Spleen (tissue), 11 donors: ENCODE measurements around the gene TSKU. TPM values are rescaled to one million over a fixed set of nuclear protein-coding genes. Genes with fewer than 3 reads are reported as not detected.

Experiments
- DNase-seq: peaks from one replicate; pipeline ENCODE4 v3.0.0-alpha.2; 2020
- H3K27ac ChIP-seq, 8 donors: fragments of 200-600 bp; sonication (generic) in 7 of 8; 1 replicate in 4 of 8; 2 replicates in 4 of 8; pipeline versions ENCODE4 v1.5.0 to v1.8.0; 2016 to 2021; ENCODE audit warnings: inconsistent platforms in 4 of 8, mild to moderate bottlenecking in 4 of 8, moderate library complexity in 1 of 8
- H3K27me3 ChIP-seq, 7 donors: fragments of 200-600 bp; sonication (generic) in 6 of 7; replicated peaks in 1 of 7; 1 replicate in 4 of 7; 2 replicates in 3 of 7; pipeline versions ENCODE4 v1.5.0 to v1.8.0; 2016 to 2021; ENCODE audit warnings: inconsistent platforms in 3 of 7, mild to moderate bottlenecking in 1 of 7
- H3K36me3 ChIP-seq, 6 donors: fragments of 200-600 bp; sonication (generic) in 5 of 6; 1 replicate in 4 of 6; 2 replicates in 2 of 6; pipeline versions ENCODE4 v1.5.0 to v1.8.0; 2016 to 2021; ENCODE audit warnings: inconsistent platforms in 2 of 6
- H3K4me1 ChIP-seq, 6 donors: fragments of 200-600 bp; sonication (generic) in 5 of 6; 1 replicate in 3 of 6; 2 replicates in 3 of 6; pipeline versions ENCODE4 v1.5.0 to v1.8.0; 2016 to 2021; ENCODE audit warnings: inconsistent platforms in 3 of 6
- H3K4me3 ChIP-seq, 8 donors: fragments of 200-600 bp; sonication (generic) in 7 of 8; 1 replicate in 4 of 8; 2 replicates in 4 of 8; pipeline versions ENCODE4 v1.5.0 to v1.8.0; 2016 to 2021; ENCODE audit warnings: inconsistent platforms in 4 of 8, mild to moderate bottlenecking in 4 of 8, moderate library complexity in 2 of 8
- H3K9me3 ChIP-seq, 8 donors: fragments of 200-600 bp; sonication (generic) in 7 of 8; 1 replicate in 4 of 8; 2 replicates in 4 of 8; pipeline versions ENCODE4 v1.5.0 to v1.8.0; 2016 to 2021; ENCODE audit warnings: inconsistent platforms in 4 of 8
- CTCF ChIP-seq, 11 experiments: fragments of 200-600 bp in 7 of 11; fragments of 450-650 bp in 4 of 11; sonication (generic) in 4 of 11; IDR thresholded peaks in 8 of 11; conservative IDR thresholded peaks in 3 of 11; 1 replicate in 7 of 11; 2 replicates in 4 of 11; pipeline versions ENCODE4 v1.4.0 to v1.8.0; 2016 to 2021; ENCODE audit warnings: antibody characterized with exemption in 11 of 11, inconsistent platforms in 4 of 11, mild to moderate bottlenecking in 1 of 11
- POLR2A ChIP-seq, 3 donors: fragments of 450-650 bp; IDR thresholded peaks; one replicate each; pipeline ENCODE4 v1.5.1; 2017; ENCODE audit warnings: antibody characterized with exemption in 3 of 3, mild to moderate bottlenecking in 1 of 3
- POLR2AphosphoS5 ChIP-seq, 3 donors: sonication (generic); formaldehyde crosslinking; IDR thresholded peaks; one replicate each; pipeline ENCODE4 v1.5.1; 2017; ENCODE audit warnings: antibody characterized with exemption in 3 of 3
- WGBS, 5 donors: extraction: QIAGEN DNeasy Blood & Tissue Kit in 3 of 5; methylation state at CpG; one replicate each; pipeline versions ENCODE4 v1.1.5 to v1.1.7; 2013 to 2018; 5-methylcytosine and 5-hydroxymethylcytosine counted together
- intact Hi-C: fragments of 100-400 bp; cut with DNase I; formaldehyde crosslinking; loops from one replicate; pipeline ENCODE4 v1.15.0; 2023; ENCODE audit warnings: low total_unique reads
- polyA plus RNA-seq, 3 donors: library from polyadenylated mRNA; stranded (reverse); fragments of 200-250 nt; gene quantifications; one replicate each; pipeline ENCODE4 v1.2.1, GENCODE V29; 2013
- total RNA-seq, 7 donors: library from RNA; depleted of rRNA in 3 of 7; stranded (reverse); fragments of >200 nt in 3 of 7; fragmentation: NEBNext Ultra II Directional in 4 of 7; extraction: Animal tissue kit (Norgen Biotek cat#: 25700) in 4 of 7; gene quantifications; one replicate each; pipeline versions ENCODE4 v1.1.0 to v1.2.1, GENCODE V29; 2016 to 2021
- donor health status: healthy with polysubstance abuse.
- donor health status: DM: no; HTN: no; CAD: no; lungs with moderate emphysema.
- donor health status: DM: no; HTN: no; CAD: no.
- donor health status: Bipolar disorder and iron deficiency.
- donor health status: healthy.
- donor health status: DM: no; HTN: no; CAD: no.
- donor health status: DM: yes; HTN: yes; CAD: no.

The TSKU gene
- total and polyA plus RNA-seq, 10 donors, result 1.1 to 18.6 (median 11.4) TPM

- no peak overlapping the region for H3K27ac ChIP-seq
- peak; percentile 25 for DNase-seq
- H3K9me3 ChIP-seq, result no peaks in the 10 kb centered on the region
- WGBS, 5 donors, result 58 to 88% (median 85%) methylated on average over 6 of the region's 6 CpGs
- intact Hi-C loops, result no loop called here
- TF ChIP-seq POLR2AphosphoS5 (IDR thresholded peaks at IDR 0.05) (no peak), CTCF (IDR thresholded peaks at IDR 0.05 in 8 of 11, conservative IDR thresholded peaks at IDR 0.05 in 3 of 11) (no peak), POLR2A (IDR thresholded peaks at IDR 0.05) (no peak)
- peaks cover 0 to 22% (median 6%) of the 10 kb centered on the region in 6 donors for H3K4me1 ChIP-seq
- no peak overlapping the region for H3K4me3 ChIP-seq
- no peaks in the 10 kb centered on the region for H3K27me3 ChIP-seq
- H3K36me3 ChIP-seq, result peaks cover 0 to 14% (median 3%) of the 10 kb centered on the region in 6 donors
Measured at GRCh38 chr11:76791861-76792260, 8.7 kb downstream of the TSKU start.

- whole genome bisulfite sequencing, 5 donors, result 77 to 94% (median 89%) methylated on average over 13 of the region's 13 CpGs
- H3K9me3 ChIP-seq, result no peaks in the 10 kb centered on the region
- peaks cover 0 to 15% (median 3%) of the 10 kb centered on the region in 6 donors for H3K36me3 ChIP-seq
- H3K27ac ChIP-seq, result no peak overlapping the region
- intact Hi-C loops, result no loop called here
- peak; percentile 63 for DNase-seq
- no peak overlapping the region for H3K4me3 ChIP-seq
- no peaks in the 10 kb centered on the region for H3K27me3 ChIP-seq
- peaks cover 0 to 14% (median 5%) of the 10 kb centered on the region in 6 donors for H3K4me1 ChIP-seq
- TF ChIP-seq POLR2AphosphoS5 (IDR thresholded peaks at IDR 0.05), result no peak
- no peak for TF ChIP-seq CTCF (IDR thresholded peaks at IDR 0.05 in 8 of 11, conservative IDR thresholded peaks at IDR 0.05 in 3 of 11)
- no peak for TF ChIP-seq POLR2A (IDR thresholded peaks at IDR 0.05)
Measured at GRCh38 chr11:76792505-76793264, 9.5 kb downstream of the TSKU start.

- Histone ChIP-seq H3K9me3 (no peaks in the 10 kb centered on the region), H3K4me1 (peaks cover 0 to 16% (median 4%) of the 10 kb centered on the region in 6 donors), H3K27me3 (no peaks in the 10 kb centered on the region), H3K36me3 (peaks cover 0 to 15% (median 3%) of the 10 kb centered on the region in 6 donors), H3K4me3 (no peak overlapping the region), H3K27ac (no peak overlapping the region)
- no peak for TF ChIP-seq POLR2AphosphoS5 (IDR thresholded peaks at IDR 0.05)
- TF ChIP-seq CTCF (IDR thresholded peaks at IDR 0.05 in 8 of 11, conservative IDR thresholded peaks at IDR 0.05 in 3 of 11), result no peak
- no peak for TF ChIP-seq POLR2A (IDR thresholded peaks at IDR 0.05)
- WGBS, 5 donors, result 84 to 89% (median 87%) methylated on average over 8 to 9 of the region's 9 CpGs
- intact Hi-C loops, result no loop called here
- DNase-seq, result peak; percentile 55
Measured at GRCh38 chr11:76793391-76794291, 10.5 kb downstream of the TSKU start.
